ENCODE measurements around the gene NPBWR2.

Gene NPBWR2

GRCh38 chr20:64083804-64084684 is 23.3 kb downstream of the NPBWR2 start, which contains the start of gene LKAAEAR1:
Gene LKAAEAR1, minus strand, starts transcription at chr20:64084398. Its CDS starts 179 bp downstream, at chr20:64084219.
- DNase-seq (ENCODE audit: low read depth in 2 of 2): no peak

GRCh38 chr20:64083378-64083803 is 24.0 kb downstream of the NPBWR2 start:
- peak; percentile 71 to 75 for DNase-seq (ENCODE audit: low read depth in 2 of 2)

GRCh38 chr20:64082820-64083377 is 24.5 kb downstream of the NPBWR2 start:
- DNase-seq (ENCODE audit: low read depth in 2 of 2): no peak

GRCh38 chr20:64082126-64082731 is 25.1 kb downstream of the NPBWR2 start:
- no peak for DNase-seq (ENCODE audit: low read depth in 2 of 2)

GRCh38 chr20:64081624-64081964 is 25.8 kb downstream of the NPBWR2 start:
- no peak for DNase-seq (ENCODE audit: low read depth in 2 of 2)

GRCh38 chr20:64080813-64081623 is 26.3 kb downstream of the NPBWR2 start:
- no peak for DNase-seq (ENCODE audit: low read depth in 2 of 2)

- no peak for DNase-seq (ENCODE audit: low read depth in 2 of 2)
These were observed 27.2 kb downstream of the NPBWR2 start, which contains the start of gene OPRL1 for GRCh38 chr20:64080013-64080812. Gene OPRL1, plus strand, starts transcription at chr20:64080082. Its CDS starts 12,639 bp downstream, at chr20:64092721.

GRCh38 chr20:64079273-64080012 is 27.9 kb downstream of the NPBWR2 start, which contains the start of gene RGS19:
Gene RGS19, minus strand, starts transcription at chr20:64079518. Its CDS starts 2,632 bp downstream, at chr20:64076886.
- DNase-seq (ENCODE audit: low read depth in 2 of 2): peak; percentile 56 to 61

- DNase-seq (ENCODE audit: low read depth in 2 of 2): no peak
These were observed 28.5 kb downstream of the NPBWR2 start for GRCh38 chr20:64078934-64079272.

GRCh38 chr20:64077876-64078551 is 29.4 kb downstream of the NPBWR2 start:
- no peak for DNase-seq (ENCODE audit: low read depth in 2 of 2)

GRCh38 chr20:64077541-64077875 is 29.9 kb downstream of the NPBWR2 start:
- DNase-seq (ENCODE audit: low read depth in 2 of 2): no peak

- DNase-seq (ENCODE audit: low read depth in 2 of 2): peak in 1 of 2 donors; percentile 40
These were observed 30.3 kb downstream of the NPBWR2 start for GRCh38 chr20:64077094-64077493.

- no peak for DNase-seq (ENCODE audit: low read depth in 2 of 2)
These were observed 31.0 kb downstream of the NPBWR2 start for GRCh38 chr20:64076061-64076997.

- no peak for DNase-seq (ENCODE audit: low read depth in 2 of 2)
These were observed 31.8 kb downstream of the NPBWR2 start for GRCh38 chr20:64075556-64075955.

- DNase-seq (ENCODE audit: low read depth in 2 of 2): no peak
These were observed 32.4 kb downstream of the NPBWR2 start for GRCh38 chr20:64074963-64075362.

GRCh38 chr20:64074184-64074789 is 33.1 kb downstream of the NPBWR2 start:
- DNase-seq (ENCODE audit: low read depth in 2 of 2): no peak

- DNase-seq (ENCODE audit: low read depth in 2 of 2): no peak
These were observed 33.7 kb downstream of the NPBWR2 start for GRCh38 chr20:64073476-64074183.
